Panc1 (cell line): Measurements from ENCODE around the gene COQ5. TPM values are rescaled to one million over a fixed set of nuclear protein-coding genes. Genes with fewer than 3 reads are reported as not detected.
A peak's percentile ranks its signal among the peaks of the same experiment; 100 is the strongest.

ENCODE experiments used
- ATAC-seq: fragments of 200-7000 bp; cut with Tn5 transposase; 2 replicates; pipeline ENCODE4 v1.9.1; 2020; ENCODE audit warnings: mild to moderate bottlenecking, moderate library complexity
- BruUV-seq: library from RNA; stranded (reverse); fragments of 400-500 nt; replicated peaks from 2 replicates; lab custom pipeline; 2021; lab: Mats Ljungman, UMichigan
- CTCF ChIA-PET: fragments of 300-600 bp; sonication (Branson Sonifier 250); formaldehyde crosslinking; loops from one replicate; lab custom pipeline; 2022; ENCODE audit warnings: antibody characterized with exemption; lab: Charles Lee
- POLR2A ChIA-PET: fragments of 300-600 bp; sonication (Branson Sonifier 250); formaldehyde crosslinking; loops from one replicate; lab custom pipeline; 2022; ENCODE audit warnings: antibody characterized with exemption; lab: Charles Lee
- DNase-seq: peaks from one replicate; pipeline ENCODE4 v3.0.0-alpha.2; 2010; ENCODE audit warnings: low read depth, low spot score
- H3K27ac ChIP-seq: 2 replicates; pipeline ENCODE4 v1.5.1; 2011; ENCODE audit warnings: mild to moderate bottlenecking, low read length, inconsistent platforms
- H3K27me3 ChIP-seq: fragments of 200-500 bp; sonication (Bioruptor generic); 2 replicates; pipeline ENCODE4 v1.6.0; 2014; ENCODE audit warnings: low read length, inconsistent platforms; ENCODE audit not compliant: control insufficient read depth, insufficient read depth
- H3K36me3 ChIP-seq: fragments of 200-500 bp; sonication (Bioruptor generic); 2 replicates; pipeline ENCODE4 v1.5.1; 2014; ENCODE audit warnings: inconsistent platforms, mild to moderate bottlenecking, low read length, moderate library complexity; ENCODE audit not compliant: control insufficient read depth, insufficient read depth
- H3K4me1 ChIP-seq: 2 replicates; pipeline ENCODE4 v1.5.1; 2011; ENCODE audit warnings: inconsistent platforms, mild to moderate bottlenecking, low read length, moderate library complexity; ENCODE audit not compliant: control insufficient read depth, insufficient read depth
- H3K4me3 ChIP-seq, 2 experiments: 2 replicates each; pipeline ENCODE4 v1.5.1; 2011 to 2012; ENCODE audit warnings: low read depth in 2 of 2, low read length in 2 of 2, mild to moderate bottlenecking in 2 of 2, inconsistent platforms in 1 of 2, moderate library complexity in 1 of 2
- H3K9me3 ChIP-seq: fragments of 200-500 bp; sonication (Bioruptor generic); 2 replicates; pipeline ENCODE4 v1.5.1; 2014; ENCODE audit warnings: low read depth, mild to moderate bottlenecking, inconsistent platforms, low read length, moderate library complexity; ENCODE audit not compliant: control insufficient read depth, insufficient read depth
- CTCF ChIP-seq: fragments of 450-650 bp; IDR thresholded peaks from 2 replicates; pipeline ENCODE4 v1.5.1; 2017; ENCODE audit warnings: mild to moderate bottlenecking
- POLR2AphosphoS5 ChIP-seq: IDR thresholded peaks from 2 replicates; pipeline ENCODE4 v1.6.1; 2012; ENCODE audit warnings: mild to moderate bottlenecking, low read depth, low read length, moderate library complexity
- REST ChIP-seq, 2 experiments: IDR thresholded peaks; 2 replicates each; pipeline ENCODE4 v1.6.1; 2011 to 2012; ENCODE audit warnings: low read depth in 2 of 2, control low read depth in 1 of 2, low read length in 1 of 2, mild to moderate bottlenecking in 1 of 2, moderate library complexity in 1 of 2; ENCODE audit not compliant: insufficient read depth in 1 of 2
- SIN3A ChIP-seq: IDR thresholded peaks from 2 replicates; pipeline ENCODE4 v1.6.1; 2012; ENCODE audit warnings: low read depth, mild to moderate bottlenecking, low read length, moderate library complexity, borderline replicate concordance; ENCODE audit not compliant: insufficient read depth
- TCF7L2 ChIP-seq: IDR thresholded peaks from 2 replicates; pipeline ENCODE4 v1.6.1; 2011; ENCODE audit warnings: mild to moderate bottlenecking, low read depth, low read length, inconsistent platforms
- in situ Hi-C: cut with HindIII; loops from 2 replicates; pipeline ENCODE4 v1.10.0; 2016; ENCODE audit warnings: low sequenced_read_pairs, low pct_unique_long_range_greater_than_20kb
- intact Hi-C: fragments of 100-400 bp; cut with micrococcal nuclease; formaldehyde crosslinking; loops from one replicate; pipeline ENCODE4 v1.10.0; 2022; ENCODE audit not compliant: unreplicated experiment
- total RNA-seq: library from RNA; stranded (reverse); gene quantifications from one replicate; pipeline ENCODE4 v1.2.1, GENCODE V29; 2021; ENCODE audit not compliant: unreplicated experiment

COQ5 gene
- total RNA-seq, 1 experiment from 2014 or later = 42.9 TPM

DNA sequence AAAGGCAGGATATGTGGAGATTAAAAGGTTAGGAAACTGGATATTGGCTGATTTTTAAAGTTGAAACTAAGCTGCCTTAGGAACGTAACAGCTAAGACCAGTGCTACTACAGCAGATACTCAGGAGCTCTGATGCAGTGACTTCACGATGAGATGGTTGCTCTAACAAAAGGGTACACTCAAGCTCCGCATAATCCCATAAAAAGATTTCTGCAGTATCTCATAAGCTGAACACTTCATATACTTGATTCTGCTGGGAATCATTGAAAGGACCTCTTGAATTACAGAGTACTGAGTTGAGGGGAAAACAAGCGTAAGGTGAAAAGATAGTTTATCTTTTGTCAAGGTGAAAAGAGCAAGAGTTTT, 8.9 kb upstream of the COQ5 start:
- POLR2A ChIA-PET = no interaction called here
- in situ Hi-C loops = no loop called here
- no peak for ATAC-seq
- no peaks in the 10 kb centered on the region for H3K36me3 ChIP-seq
- no peaks in the 10 kb centered on the region for H3K27me3 ChIP-seq
- CTCF ChIA-PET = no interaction called here
- no peak for DNase-seq
- intact Hi-C loops = no loop called here
- H3K4me1 ChIP-seq = peaks cover 38% of the 10 kb centered on the region
- no peaks in the 10 kb centered on the region for H3K9me3 ChIP-seq
- no TSS peak for BruUV-seq
- peak overlapping the region; percentile 10 to 21; a peak in 3 of 4 replicates for H3K4me3 ChIP-seq
- H3K27ac ChIP-seq = peak overlapping the region; percentile 76
- no peak for TF ChIP-seq POLR2AphosphoS5
- TF ChIP-seq CTCF = no peak
- TF ChIP-seq TCF7L2 = no peak
- TF ChIP-seq SIN3A = no peak

GRCh38 chr12:120536064-120536791, 7.3 kb upstream of the COQ5 start:
- Histone ChIP-seq H3K9me3 (no peaks in the 10 kb centered on the region), H3K4me3 (peak overlapping the region; percentile 86 to 88), H3K27ac (peak overlapping the region; percentile 92), H3K36me3 (no peaks in the 10 kb centered on the region), H3K4me1 (peaks cover 38% of the 10 kb centered on the region), H3K27me3 (no peaks in the 10 kb centered on the region)
- ChIA-PET CTCF (interaction anchor here (0.6 kb wide), 1 partner anchor 404 kb away, joined by 7 read pairs; no protein-coding TSS in a partner anchor), POLR2A (interaction anchor here (0.6 kb wide), 1 partner anchor 23 kb away, joined by 7 read pairs; no protein-coding TSS in a partner anchor)
- in situ Hi-C loops (no loop called here), intact Hi-C loops (no loop called here)
- DNase-seq (no peak), ATAC-seq (no peak)
- no peak for TF ChIP-seq POLR2AphosphoS5
- no peak for TF ChIP-seq SIN3A
- no peak for TF ChIP-seq TCF7L2
- no peak for TF ChIP-seq CTCF
- no peak for TF ChIP-seq REST (IDR thresholded peaks at IDR 0.05; ENCODE audit: insufficient read depth in 1 of 2, low read depth in 2 of 2, low read length in 1 of 2)
- no TSS peak for BruUV-seq
